HG03378 (cell line): ENCODE results near the gene LRRC8C.

Source experiments
- ATAC-seq: cut with Tn5 transposase; IDR thresholded peaks from one replicate; pipeline ENCODE4 v1.9.1; 2021; ENCODE audit warnings: mild to moderate bottlenecking, moderate library complexity; ENCODE audit not compliant: unreplicated experiment

Gene LRRC8C

DNA sequence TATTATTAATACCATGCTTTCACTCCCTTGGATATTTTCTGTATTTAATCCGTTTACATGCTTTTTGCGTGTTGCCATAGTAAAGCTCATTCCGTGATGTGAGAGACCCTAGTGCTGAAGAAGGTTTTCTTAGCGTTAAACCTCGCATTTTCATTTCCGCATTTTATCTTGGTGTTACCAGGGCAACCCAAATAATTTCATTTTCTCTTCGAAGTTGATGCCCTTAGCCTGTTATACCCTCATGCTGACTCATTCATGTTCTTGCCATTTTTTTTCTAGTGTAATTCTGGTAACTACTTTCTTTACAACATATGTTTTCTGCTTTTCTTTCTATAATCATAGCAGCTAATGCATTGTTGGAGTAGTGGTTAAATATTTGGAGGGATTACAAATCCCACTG lies 37.2 kb downstream of the LRRC8C start:
- peak; percentile 99 for ATAC-seq

DNA sequence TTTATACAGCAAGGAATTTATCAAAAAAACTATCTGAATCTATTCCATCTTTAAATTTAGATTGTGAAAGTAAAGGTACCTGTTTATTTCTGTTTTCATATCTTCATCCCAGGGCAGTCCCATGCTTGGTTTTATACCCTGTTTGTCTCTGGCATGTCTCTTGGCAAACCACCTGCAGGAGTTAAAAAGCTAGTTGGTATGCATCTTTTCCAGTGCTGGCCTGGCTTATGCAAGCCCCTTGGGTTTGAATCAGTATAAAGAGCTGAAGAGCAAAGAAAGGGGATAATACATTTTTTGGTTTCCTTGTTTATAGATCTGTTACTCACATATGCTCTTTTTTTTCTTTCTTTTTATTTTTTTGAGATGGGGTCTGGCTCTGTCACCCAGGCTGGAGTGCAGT lies 37.8 kb downstream of the LRRC8C start:
- no peak for ATAC-seq

DNA sequence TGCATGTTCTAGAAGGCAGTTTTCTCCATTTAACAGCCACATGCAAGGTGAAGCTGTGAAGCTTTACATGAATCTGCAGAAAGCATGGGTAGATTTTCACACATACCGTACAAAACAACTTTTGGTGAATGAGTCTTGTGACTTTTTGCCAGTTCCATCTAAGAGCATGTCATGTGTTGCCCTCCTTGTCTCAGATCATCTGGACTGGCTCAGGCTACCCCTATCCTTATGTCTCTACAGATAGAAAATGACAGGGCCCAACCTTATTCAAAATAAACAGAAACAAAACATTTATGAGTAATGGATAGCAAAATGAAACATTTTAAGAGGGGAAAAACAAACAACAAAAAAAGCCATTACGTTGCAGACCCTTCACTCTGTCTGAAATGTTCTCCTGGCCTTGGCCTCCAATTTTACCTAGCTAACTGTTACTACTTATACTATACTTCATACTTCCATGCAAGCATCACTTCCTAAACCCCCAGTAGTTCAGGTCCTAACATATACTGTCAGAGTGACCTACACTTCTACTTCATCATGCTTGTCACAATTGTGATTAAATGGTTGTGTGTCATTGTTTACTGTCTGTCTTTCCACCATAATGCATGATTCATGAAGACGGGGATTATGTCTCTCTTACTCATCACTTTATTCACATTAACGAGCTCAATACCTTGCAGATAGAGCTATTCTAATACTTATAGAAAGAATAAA lies 39.0 kb downstream of the LRRC8C start:
- no peak for ATAC-seq

DNA sequence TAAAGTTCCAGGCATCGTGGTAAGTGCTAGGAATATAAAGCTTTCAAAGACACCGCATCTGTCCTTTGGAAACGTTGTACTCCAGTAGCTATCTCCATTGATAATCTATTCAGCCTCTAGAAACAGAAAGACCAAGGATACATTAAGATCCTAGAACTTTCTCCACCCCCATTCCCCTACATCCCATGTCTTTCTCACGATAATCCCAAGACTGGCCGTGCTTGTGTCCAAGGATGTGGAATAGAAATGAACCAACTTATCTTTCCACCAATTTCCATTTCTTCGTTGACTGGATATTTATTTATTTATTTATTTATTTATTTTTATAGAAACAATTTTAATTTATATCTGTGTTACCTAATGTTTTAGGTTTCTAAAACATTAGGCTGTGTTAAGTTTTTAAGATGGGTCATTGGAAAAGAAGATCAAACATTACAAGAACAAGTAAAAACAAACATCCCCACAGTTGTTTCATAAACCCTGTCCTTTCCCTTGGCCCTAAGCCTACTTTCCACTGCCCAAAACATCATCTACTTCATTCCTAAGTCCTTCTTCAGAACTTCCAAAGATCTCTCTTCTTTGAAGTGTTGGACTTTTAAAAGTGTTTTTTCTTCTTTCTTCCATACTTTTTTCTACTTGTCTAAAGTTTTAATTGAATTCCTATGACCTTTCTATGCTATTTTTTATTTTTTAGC lies 39.7 kb downstream of the LRRC8C start:
- no peak for ATAC-seq

DNA sequence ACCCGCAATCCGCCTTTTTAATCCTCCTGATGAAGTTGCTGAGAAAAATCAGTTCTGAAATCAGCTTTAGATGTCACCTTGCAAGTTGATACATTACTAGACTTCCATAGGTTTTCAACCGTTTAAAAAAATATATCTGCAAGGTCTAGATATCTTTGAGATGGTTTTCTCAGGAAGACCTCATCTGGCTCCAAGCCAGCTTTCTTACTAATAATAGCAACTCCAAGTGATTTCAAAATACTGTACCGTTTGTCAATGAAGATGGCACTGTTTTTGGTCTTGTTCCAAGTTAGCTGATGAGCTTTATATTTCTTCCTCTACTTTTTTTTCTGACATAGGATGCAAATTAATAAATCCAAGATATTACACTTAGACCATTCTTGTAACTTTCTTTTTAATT lies 40.3 kb downstream of the LRRC8C start:
- ATAC-seq = no peak

DNA sequence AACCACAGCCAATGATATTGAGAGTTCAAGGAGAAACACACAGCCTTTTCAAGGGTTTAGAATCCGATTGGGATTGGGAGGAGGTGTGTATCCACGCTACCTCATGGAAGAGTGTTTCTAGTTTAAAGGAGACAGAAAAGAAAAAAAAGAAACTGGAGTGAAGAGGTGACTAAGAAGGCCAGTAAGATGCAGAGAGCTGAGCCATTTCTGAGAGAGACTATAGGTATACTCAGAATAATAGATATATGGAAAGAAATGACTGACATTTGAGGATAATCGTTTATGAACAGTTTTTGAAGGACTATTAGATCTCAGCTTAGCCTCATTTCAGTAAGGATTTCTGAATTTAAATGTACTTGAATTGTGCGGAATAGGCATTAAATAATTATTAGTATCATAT lies 42.8 kb downstream of the LRRC8C start:
- no peak for ATAC-seq

DNA sequence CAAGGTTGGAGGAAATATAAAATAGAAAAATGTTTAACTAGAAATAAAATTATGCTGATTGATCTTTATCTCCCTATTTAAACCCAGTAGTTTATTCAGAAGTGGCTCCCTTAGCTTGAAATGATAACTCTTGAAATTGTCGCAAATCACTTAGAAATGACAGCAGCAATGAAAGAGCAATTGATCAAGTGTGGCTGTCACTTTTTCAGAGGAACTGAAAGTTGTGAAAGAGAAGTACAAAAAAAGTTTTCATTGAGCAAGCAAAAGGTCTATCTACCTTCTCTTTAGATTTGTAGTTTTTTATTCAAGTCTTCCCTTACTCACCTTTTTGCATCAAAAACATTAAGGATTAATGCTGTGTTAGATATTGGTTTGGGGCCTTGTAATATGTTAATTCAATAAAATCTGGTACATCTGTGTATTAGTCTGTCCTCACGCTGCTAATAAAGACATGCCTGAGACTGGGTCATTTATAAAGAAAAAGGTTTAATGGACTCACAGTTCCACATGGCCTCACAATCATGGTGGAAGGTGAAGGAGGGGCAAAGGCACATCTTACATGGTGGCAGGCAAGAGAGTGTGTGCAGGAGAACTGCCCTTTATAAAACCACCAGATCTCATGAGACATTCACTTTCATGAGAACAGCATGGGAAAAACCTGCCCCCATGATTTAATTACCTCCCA lies 48.3 kb downstream of the LRRC8C start:
- no peak for ATAC-seq

DNA sequence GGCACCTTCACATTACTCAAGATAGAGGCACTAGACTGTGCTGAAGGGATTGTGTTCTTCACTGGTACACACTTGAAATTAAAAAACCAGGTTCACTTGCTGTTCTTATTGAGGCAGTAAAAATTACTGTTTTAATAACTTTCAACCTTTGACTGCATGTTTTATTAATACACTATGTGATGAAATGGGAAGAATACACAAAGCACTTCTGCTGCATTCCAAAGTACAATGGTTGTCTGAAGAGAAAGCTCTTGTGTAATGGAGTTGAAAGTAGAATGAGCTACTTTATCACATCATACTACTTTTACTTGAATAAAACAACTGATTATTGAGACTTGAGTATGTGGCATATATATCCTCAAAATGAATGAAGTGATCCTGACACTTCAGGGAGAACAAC lies 49.7 kb downstream of the LRRC8C start:
- ATAC-seq = no peak

DNA sequence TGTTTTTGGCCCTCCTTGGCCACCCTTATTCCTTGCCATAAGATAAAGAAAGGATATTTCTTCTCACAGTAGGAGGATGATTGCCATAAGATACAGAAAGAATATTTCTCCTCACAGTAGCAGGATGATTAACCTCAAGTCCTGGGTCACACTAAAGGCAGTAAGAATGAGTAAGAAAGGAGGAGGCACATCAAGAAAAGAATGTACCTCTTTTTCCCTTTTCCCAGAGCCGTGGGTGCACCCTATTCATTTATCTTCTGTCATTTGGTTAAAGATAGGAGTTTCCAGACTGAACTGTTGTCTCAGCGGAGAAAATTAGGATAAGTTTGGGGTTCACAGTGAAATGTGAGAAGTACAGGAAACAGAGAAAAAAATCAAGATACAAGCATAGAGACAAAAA lies 52.5 kb downstream of the LRRC8C start:
- no peak for ATAC-seq

DNA sequence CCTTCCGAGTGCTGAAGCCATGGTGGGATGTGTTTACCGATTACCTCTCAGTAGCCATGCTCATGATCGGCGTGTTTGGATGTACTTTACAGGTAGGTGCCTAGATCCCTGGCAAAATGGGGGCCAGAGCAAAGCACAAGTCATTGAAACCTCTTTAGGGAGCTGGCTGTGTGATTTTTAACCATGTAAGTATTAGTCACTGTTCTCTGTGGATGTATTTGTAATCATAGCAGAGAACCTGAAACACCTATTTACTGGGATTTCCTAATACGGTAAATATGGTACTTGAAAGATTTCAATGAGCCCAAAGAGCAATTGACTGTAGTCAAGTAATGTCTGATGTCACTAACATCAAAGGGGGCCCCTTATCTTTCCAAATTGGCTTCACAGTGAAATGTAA lies 53.6 kb downstream of the LRRC8C start:
- no peak for ATAC-seq

DNA sequence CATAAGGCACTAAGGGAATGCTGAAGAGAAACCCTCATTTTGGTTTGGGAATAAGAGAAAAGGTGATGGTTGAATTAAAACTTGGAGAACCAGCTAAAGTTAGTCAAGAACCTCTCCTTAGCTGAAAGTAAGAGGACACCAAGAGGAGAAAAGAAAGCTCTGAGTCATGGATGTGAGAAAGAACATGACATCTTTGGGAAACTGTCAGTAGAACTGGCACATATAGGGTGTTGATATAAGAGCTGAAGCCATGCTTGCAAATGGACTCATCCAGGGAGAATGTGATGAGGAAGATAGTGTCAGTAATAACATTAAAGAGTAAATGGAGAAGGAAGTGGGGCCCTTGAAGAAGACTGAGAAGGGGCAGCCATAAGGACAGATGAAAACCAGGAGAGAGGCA lies 54.3 kb downstream of the LRRC8C start:
- ATAC-seq = no peak

DNA sequence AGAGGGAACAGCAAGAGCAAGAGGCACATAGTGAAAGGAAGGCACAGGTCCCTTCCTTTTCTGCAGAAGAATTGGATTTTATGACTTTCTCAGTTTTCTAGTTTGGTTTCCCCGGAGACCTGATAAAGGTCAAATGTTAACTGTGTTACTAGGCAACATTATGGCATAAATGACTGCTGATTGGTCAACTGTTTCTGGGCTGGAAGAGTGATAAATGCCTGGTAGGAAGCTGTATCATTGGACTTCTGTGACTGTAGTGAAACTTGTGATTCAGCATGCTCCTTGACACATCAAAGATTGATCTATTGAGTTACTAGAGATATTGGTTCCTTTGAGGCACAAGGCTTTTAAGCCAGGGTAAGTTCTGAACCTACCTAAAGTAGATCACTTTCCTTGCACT lies 55.7 kb downstream of the LRRC8C start:
- no peak for ATAC-seq

DNA sequence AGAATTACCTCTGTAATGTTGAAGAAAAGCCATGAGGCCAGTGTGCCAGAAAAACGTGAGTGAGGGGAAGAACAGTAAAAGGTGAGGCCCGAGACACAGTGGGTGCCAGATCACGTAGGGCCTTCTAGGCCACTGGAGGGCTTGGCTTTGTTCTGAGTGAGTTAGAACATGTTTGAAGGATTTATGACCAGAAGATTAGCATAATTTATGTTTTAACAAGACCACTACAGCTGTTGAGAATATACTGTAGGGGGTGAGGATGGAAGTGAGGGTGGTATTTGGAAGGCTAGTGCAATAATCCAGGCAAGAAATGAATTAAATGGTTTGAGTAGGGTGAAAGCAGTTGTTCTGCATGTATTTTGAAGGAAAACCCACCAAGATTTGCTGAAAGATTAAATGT lies 56.3 kb downstream of the LRRC8C start:
- no peak for ATAC-seq

DNA sequence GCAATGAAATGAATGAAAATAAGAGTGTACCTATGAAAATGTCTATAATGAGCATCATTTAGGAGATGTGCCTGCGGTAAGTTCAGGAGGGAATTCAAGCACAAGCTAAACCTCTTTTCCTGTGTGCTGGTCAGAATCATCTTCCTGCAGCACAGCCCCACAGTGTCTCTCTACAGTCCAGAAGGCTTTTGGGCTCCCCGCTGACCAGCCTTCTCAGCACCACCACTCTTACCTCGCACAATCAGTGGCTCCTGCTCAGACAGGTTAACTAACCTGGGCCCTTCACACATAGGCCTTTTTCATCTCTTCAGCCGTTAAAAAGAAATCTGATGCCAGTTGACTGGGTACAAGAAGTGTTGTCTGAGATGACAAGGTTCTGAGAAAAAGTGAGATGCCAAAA lies 57.7 kb downstream of the LRRC8C start:
- no peak for ATAC-seq

DNA sequence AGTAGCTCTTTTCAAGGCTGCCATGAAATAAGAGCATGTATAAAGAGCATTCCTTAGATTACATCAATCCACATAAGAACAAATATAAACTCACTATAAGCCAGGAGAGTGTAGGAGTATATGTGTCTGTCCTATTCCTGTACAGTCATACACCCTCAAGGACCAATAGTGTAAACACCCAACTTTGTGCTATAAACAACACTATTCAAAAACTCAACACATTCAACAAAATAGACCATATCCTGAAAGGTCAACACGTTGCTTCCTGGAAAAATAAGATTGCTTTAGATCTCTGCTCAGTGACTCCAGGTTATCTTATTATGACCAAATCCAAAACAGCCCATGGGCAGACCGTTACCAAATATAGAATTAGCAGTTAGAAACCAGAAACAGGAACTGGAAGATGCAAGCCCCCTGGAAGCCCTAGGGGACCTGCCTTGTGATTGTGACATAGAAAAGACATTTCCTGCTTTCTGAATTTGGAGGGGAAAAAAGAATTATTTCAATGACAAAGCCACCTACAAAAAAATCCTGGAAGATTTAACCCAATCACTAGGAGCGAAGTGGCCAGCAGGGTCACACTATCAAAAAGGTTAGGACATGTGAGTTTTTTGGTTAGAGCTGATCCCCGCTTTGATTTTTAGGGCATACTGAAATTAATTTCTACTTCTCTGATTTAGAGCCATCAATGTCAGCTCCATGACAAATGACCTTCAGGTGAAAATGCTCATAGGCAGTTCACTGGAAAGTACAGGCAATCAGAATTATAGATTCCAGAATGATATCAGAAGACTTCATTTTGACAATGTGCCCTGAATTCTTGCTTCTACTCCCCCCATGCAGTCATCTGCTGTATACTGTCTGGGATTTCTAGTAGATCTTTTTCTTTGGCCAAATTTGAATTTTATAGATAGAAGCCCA lies 59.9 kb downstream of the LRRC8C start:
- peak; percentile 75 for ATAC-seq

DNA sequence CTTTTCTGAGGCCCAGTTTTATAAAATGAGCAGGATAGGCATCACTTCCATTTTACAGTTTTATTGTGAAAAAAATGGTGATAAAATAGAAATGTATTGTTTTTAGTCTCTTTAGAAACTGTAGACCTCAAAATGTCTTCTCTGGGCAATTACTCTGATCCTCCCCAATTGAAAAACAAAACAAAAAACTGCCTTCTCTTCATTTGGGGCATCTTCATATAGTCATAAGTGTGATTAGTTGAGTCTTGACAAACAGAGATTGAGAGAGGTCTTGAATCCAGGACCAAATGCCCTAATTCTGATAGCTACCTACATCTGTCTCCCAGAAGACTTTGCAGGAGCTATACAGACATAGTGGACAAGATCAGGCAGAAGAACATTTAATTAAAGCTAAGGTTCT lies 62.9 kb downstream of the LRRC8C start:
- ATAC-seq = no peak

DNA sequence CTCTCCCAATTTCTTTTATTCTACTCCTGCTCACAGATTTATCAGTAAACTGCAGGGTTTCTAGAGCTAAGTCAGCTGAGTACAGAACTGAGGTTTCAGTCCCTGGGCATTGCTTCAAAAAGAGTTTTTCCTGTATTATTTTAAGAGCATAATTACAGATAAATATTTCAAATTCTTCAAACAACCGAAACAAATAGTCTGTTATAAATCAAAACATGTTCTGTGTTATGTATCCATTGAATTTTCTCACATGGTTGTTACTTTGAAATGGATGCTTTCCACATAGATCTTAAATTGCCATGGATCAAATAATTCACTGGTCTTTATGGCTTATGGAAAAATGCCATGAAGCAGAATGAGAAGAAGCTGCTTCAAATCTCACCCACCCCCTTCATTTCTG lies 64.5 kb downstream of the LRRC8C start:
- ATAC-seq = no peak

DNA sequence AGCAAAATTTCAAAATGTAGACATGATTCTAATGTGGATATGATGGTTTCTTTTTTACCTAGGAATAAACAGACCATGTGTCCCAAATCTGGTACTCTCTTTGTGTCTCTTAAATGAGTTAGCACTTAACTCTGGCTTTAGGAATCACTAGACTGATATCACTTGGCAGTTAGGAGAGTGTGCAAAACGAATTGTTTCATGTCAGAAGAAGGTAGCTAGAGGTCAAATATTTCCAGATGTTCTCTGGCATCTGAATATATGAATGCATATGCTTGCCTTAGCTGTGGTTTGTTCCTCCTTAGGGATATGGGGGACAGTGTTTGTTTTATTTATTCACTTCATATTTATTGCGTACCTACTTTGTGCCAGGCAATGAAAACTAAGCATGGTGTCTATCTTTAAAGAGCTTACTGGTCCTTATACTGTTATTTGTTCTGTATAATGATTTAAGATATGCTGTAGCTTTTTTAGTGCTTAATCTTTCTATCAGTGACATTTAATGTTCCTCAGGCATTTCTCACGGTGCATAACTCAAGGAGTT lies 65.2 kb downstream of the LRRC8C start:
- no peak for ATAC-seq

DNA sequence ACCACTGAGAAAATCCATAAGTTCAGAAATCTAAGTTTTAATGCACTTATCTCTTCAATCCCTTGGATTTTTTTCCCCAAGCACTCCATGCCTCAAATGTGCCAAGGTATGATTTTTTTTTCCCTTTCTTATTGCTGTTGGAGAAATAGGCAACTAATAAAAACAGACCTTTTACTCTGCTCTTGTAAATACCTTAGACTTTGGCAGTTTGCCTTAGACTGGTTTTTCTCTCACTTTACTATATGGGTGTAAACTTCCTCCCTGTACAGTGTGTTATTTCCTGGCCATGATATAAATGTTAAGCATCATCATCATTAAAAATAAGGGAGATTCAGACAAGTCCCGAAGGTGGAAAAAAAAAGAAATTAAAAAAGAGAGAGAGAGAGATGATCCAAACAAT lies 65.7 kb downstream of the LRRC8C start:
- ATAC-seq = no peak

DNA sequence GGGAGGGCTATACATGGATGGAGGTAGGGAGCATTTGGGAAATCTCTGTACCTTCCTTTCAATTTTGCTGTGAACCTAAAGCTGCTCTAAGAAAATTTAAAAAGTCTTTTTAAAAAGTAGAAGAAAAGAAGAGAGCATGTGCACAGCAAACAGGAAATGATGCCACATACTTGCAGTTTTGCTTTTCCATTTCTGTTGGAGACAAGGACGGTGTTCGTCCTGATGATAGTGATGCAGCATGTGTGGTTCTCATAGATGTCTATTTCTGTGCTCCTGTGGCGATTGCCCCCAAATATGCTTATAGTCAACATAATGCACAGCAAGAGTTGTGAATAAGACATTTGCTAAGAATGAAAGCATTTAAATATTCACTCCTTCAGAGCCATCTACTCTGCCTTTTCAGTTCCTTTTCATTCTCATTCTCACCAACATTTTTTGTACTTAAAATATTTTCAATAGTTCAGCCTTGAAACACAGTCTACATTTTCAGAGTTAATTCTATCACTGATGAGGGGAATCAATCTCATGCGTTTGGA lies 66.6 kb downstream of the LRRC8C start:
- ATAC-seq = no peak
